Transverse colon (tissue), 4 donors: ENCODE data around the gene SNAPC3. TPM values are rescaled to one million over a fixed set of nuclear protein-coding genes. Genes with fewer than 3 reads are reported as not detected.

ENCODE experiments used
- DNase-seq: peaks from one replicate; pipeline ENCODE4 v3.0.0-alpha.2; 2019
- H3K27ac ChIP-seq, 4 donors: fragments of 200-600 bp; sonication (generic); 2 replicates each; pipeline ENCODE4 v1.5.1; 2016 to 2018; ENCODE audit warnings: inconsistent platforms in 4 of 4
- H3K27me3 ChIP-seq: fragments of 200-600 bp; sonication (generic); 2 replicates; pipeline ENCODE4 v1.5.1; 2017; ENCODE audit warnings: inconsistent platforms
- H3K36me3 ChIP-seq, 4 donors: fragments of 200-600 bp; sonication (generic); 2 replicates each; pipeline ENCODE4 v1.5.1; 2017 to 2019; ENCODE audit warnings: inconsistent platforms in 4 of 4
- H3K4me1 ChIP-seq, 4 donors: fragments of 200-600 bp; sonication (generic); 2 replicates each; pipeline ENCODE4 v1.5.1; 2017 to 2020; ENCODE audit warnings: inconsistent platforms in 4 of 4
- H3K4me3 ChIP-seq, 4 donors: fragments of 200-600 bp; sonication (generic); 1 replicate in 1 of 4; 2 replicates in 3 of 4; pipeline versions ENCODE4 v1.5.1 to v1.6.1; 2017 to 2019; ENCODE audit warnings: inconsistent platforms in 4 of 4
- H3K9me3 ChIP-seq, 2 donors: fragments of 200-600 bp; sonication (generic); 2 replicates each; pipeline ENCODE4 v1.5.1; 2017 to 2019; ENCODE audit warnings: inconsistent platforms in 2 of 2
- CTCF ChIP-seq, 5 experiments: fragments of 200-600 bp in 3 of 5; fragments of 450-650 bp in 2 of 5; sonication (generic) in 3 of 5; IDR thresholded peaks; 1 replicate in 2 of 5; 2 replicates in 3 of 5; pipeline ENCODE4 v1.5.1; 2016 to 2017; ENCODE audit warnings: antibody characterized with exemption in 5 of 5, inconsistent platforms in 3 of 5, mild to moderate bottlenecking in 2 of 5, moderate library complexity in 1 of 5
- EP300 ChIP-seq: sonication (generic); formaldehyde crosslinking; IDR thresholded peaks from one replicate; pipeline ENCODE4 v1.6.1; 2017; ENCODE audit warnings: antibody characterized with exemption, low read depth
- POLR2A ChIP-seq: fragments of 450-650 bp; IDR thresholded peaks from one replicate; pipeline ENCODE4 v1.6.1; 2016; ENCODE audit warnings: antibody characterized with exemption, mild to moderate bottlenecking, moderate library complexity
- POLR2AphosphoS5 ChIP-seq, 3 donors: sonication (generic); formaldehyde crosslinking; IDR thresholded peaks; one replicate each; pipeline ENCODE4 v1.6.1; 2016; ENCODE audit warnings: antibody characterized with exemption in 3 of 3
- WGBS, 2 donors: methylation state at CpG; one replicate each; pipeline ENCODE4 v1.1.5; 2018; ENCODE audit warnings: low coverage in 1 of 2; 5-methylcytosine and 5-hydroxymethylcytosine counted together
- in situ Hi-C, 4 donors: fragments of 200-750 bp; cut with MboI; loops; one replicate each; pipeline versions ENCODE4 v1.15.0 to v1.15.1; 2017; ENCODE audit warnings: low sequenced_read_pairs in 3 of 4, low pct_ligation_motif_present in 1 of 4, low pct_unique_long_range_greater_than_20kb in 1 of 4
- intact Hi-C: fragments of 100-400 bp; cut with DNase I; formaldehyde crosslinking; loops from one replicate; pipeline ENCODE4 v1.15.1; 2023; ENCODE audit warnings: low total_unique reads
- total RNA-seq, 4 donors: library from RNA; depleted of rRNA; stranded (reverse); fragments of >200 nt; gene quantifications; one replicate each; pipeline ENCODE4 v1.1.0, GENCODE V29; 2016

SNAPC3 gene
- total RNA-seq, 4 donors from 2014 or later = 44.9 to 70.7 (median 52.5) TPM

- H3K4me1 ChIP-seq = no peaks in the 10 kb centered on the region
- TF ChIP-seq EP300 (no peak), POLR2A (no peak), POLR2AphosphoS5 (IDR thresholded peaks at IDR 0.05) (no peak), CTCF (IDR thresholded peaks at IDR 0.05) (no peak)
- WGBS, 2 donors = 57 to 62% methylated on average over 1 of the region's 1 CpG
- no peak overlapping the region for H3K27ac ChIP-seq
- intact Hi-C loops = no loop called here
- DNase-seq = no peak
- in situ Hi-C loops = no loop called here
- no peaks in the 10 kb centered on the region for H3K9me3 ChIP-seq
- H3K27me3 ChIP-seq = no peaks in the 10 kb centered on the region
- H3K36me3 ChIP-seq = peaks cover 0 to 8% (median 2%) of the 10 kb centered on the region in 4 donors
- no peak overlapping the region for H3K4me3 ChIP-seq
These were observed 59.5 kb downstream of the SNAPC3 start for GRCh38 chr9:15482146-15482545.

- no peak overlapping the region for H3K27ac ChIP-seq
- 88 to 89% methylated on average over 6 of the region's 6 CpGs for WGBS, 2 donors
- no peaks in the 10 kb centered on the region for H3K9me3 ChIP-seq
- no peak overlapping the region for H3K4me3 ChIP-seq
- H3K27me3 ChIP-seq = no peaks in the 10 kb centered on the region
- TF ChIP-seq POLR2A (no peak), EP300 (no peak), CTCF (IDR thresholded peaks at IDR 0.05) (no peak), POLR2AphosphoS5 (IDR thresholded peaks at IDR 0.05) (no peak)
- in situ Hi-C loops = no loop called here
- DNase-seq = no peak
- peaks cover 0 to 4% (median 2%) of the 10 kb centered on the region in 4 donors for H3K36me3 ChIP-seq
- intact Hi-C loops = no loop called here
- H3K4me1 ChIP-seq = no peaks in the 10 kb centered on the region
These were observed 62.1 kb downstream of the SNAPC3 start for GRCh38 chr9:15484802-15485201.

- H3K4me1 ChIP-seq = no peaks in the 10 kb centered on the region
- in situ Hi-C loops (no loop called here), intact Hi-C loops (no loop called here)
- H3K36me3 ChIP-seq = peaks cover 0 to 4% (median 2%) of the 10 kb centered on the region in 4 donors
- H3K27me3 ChIP-seq = no peaks in the 10 kb centered on the region
- 59 to 70% methylated on average over 2 of the region's 2 CpGs for WGBS, 2 donors
- peak; percentile 20 to 40 (median 30) for TF ChIP-seq CTCF (IDR thresholded peaks at IDR 0.05)
- no peak for TF ChIP-seq POLR2AphosphoS5 (IDR thresholded peaks at IDR 0.05)
- H3K4me3 ChIP-seq = no peak overlapping the region
- H3K9me3 ChIP-seq = no peaks in the 10 kb centered on the region
- no peak overlapping the region for H3K27ac ChIP-seq
- no peak for DNase-seq
These were observed 63.4 kb downstream of the SNAPC3 start for GRCh38 chr9:15485836-15486666.

- Histone ChIP-seq H3K27ac (no peak overlapping the region), H3K36me3 (peaks cover 0 to 4% (median 0%) of the 10 kb centered on the region in 4 donors), H3K4me3 (no peak overlapping the region), H3K4me1 (no peaks in the 10 kb centered on the region), H3K9me3 (no peaks in the 10 kb centered on the region), H3K27me3 (no peaks in the 10 kb centered on the region)
- TF ChIP-seq EP300 (no peak), CTCF (IDR thresholded peaks at IDR 0.05) (no peak), POLR2A (no peak), POLR2AphosphoS5 (IDR thresholded peaks at IDR 0.05) (no peak)
- 96% methylated on average over 1 of the region's 1 CpG; no CpG with 5 or more reads in 1 of the 2 donors for WGBS, 2 donors
- in situ Hi-C loops = no loop called here
- DNase-seq = no peak
- intact Hi-C loops = no loop called here
These were observed 69.3 kb downstream of the SNAPC3 start for GRCh38 chr9:15491950-15492349.
